Measurements from ENCODE around the gene COL24A1.

GRCh38 chr1:85934516-85934915 lies 222.1 kb downstream of the COL24A1 start:
- TF ChIP-seq POLR2A (IDR thresholded peaks at IDR 0.05), result no peak
- no peak for TF ChIP-seq CTCF (IDR thresholded peaks at IDR 0.05)
